Activated T-helper 17 cell treated with anti-CD3 and anti-CD28 coated beads, Interleukin-2, amount 50 U/mL, for 72 hours (primary cell): ENCODE measurements around the gene TCP11L1. TPM values are rescaled to one million over a fixed set of nuclear protein-coding genes. Genes with fewer than 3 reads are reported as not detected.
"Not testable (repeated sequence)": the region's sequence is repeated elsewhere in the genome, so short reads cannot be mapped to it uniquely, and the experiment has no call there.

Source experiments
- ATAC-seq: fragments of 150-1000 bp; cut with Tn5 transposase; replicated peaks from 2 replicates; pipeline ENCODE4 v1.10.0; 2021; ENCODE audit warnings: mild to moderate bottlenecking, moderate library complexity
- H3K27ac Mint-ChIP-seq: one replicate; pipeline ENCODE4 v1.8.0; 2022; ENCODE audit warnings: mixed read lengths
- H3K27me3 Mint-ChIP-seq: one replicate; pipeline ENCODE4 v1.8.0; 2022; ENCODE audit warnings: mixed read lengths
- H3K36me3 Mint-ChIP-seq: one replicate; pipeline ENCODE4 v1.8.0; 2022; ENCODE audit warnings: low read depth, mild to moderate bottlenecking, mixed read lengths
- H3K4me1 Mint-ChIP-seq: one replicate; pipeline ENCODE4 v1.8.0; 2022; ENCODE audit warnings: mixed read lengths
- H3K4me3 Mint-ChIP-seq: one replicate; pipeline ENCODE4 v1.8.0; 2022; ENCODE audit warnings: mild to moderate bottlenecking, mixed read lengths
- H3K9me3 Mint-ChIP-seq: one replicate; pipeline ENCODE4 v1.8.0; 2022; ENCODE audit warnings: mixed read lengths
- total RNA-seq, 2 donors: library from RNA; stranded (reverse); gene quantifications; one replicate each; pipeline ENCODE4 v1.2.3, GENCODE V29; 2022

The TCP11L1 gene
- total RNA-seq, 2 donors from 2014 or later = 13.3 to 14.6 TPM

GRCh38 chr11:33067294-33067693, 27.9 kb downstream of the TCP11L1 start:
- ATAC-seq = no peak
- Mint-ChIP-seq H3K27ac (no peak overlapping the region), H3K27me3 (no peaks in the 10 kb centered on the region), H3K4me1 (peaks cover 16% of the 10 kb centered on the region), H3K9me3 (no peaks in the 10 kb centered on the region), H3K36me3 (peaks cover 87% of the 10 kb centered on the region), H3K4me3 (no peak overlapping the region)

DNA sequence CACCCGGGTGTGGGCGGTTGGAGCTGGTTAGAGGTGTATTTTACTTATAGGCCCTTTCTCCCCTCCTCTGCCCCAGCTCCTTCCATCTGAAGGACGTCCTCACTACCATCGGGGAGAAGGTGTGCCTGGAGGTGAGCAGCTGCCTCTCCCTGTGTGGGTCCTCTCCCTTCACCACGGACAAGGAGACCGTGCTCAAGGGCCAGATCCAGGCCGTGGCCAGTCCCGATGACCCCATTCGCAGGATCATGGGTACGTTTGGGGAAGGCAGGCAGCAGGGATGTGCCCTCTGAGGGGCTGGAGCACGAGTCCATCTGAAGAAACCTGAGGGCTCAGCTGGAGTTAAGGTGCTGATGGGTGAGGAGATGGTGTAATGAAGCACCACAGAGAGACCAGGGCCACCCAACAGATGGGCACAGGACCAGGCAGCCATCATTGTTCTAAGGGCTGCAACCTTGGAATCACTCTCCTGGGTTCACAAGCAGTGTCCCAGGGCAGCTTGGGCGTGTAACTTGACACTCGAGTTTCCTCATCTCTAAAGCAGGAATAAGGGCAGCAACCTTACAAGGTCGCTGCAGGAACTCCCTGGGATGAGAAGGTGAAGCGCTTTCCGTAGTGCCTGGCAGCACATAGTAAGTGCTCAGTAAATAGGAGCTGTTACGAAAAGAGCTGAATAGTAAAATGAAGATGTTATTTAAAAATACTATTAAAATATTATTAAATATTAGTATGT, 29.4 kb downstream of the TCP11L1 start:
- no peak for ATAC-seq
- Mint-ChIP-seq H3K9me3 (no peaks in the 10 kb centered on the region), H3K4me3 (no peak overlapping the region), H3K27me3 (no peaks in the 10 kb centered on the region), H3K4me1 (peaks cover 7% of the 10 kb centered on the region), H3K36me3 (peaks cover 87% of the 10 kb centered on the region), H3K27ac (no peak overlapping the region)

- no peak for ATAC-seq
- H3K36me3 Mint-ChIP-seq = peaks cover 89% of the 10 kb centered on the region
- H3K4me1 Mint-ChIP-seq = no peaks in the 10 kb centered on the region
Observed at GRCh38 chr11:33072465-33072864, 33.1 kb downstream of the TCP11L1 start.

GRCh38 chr11:33083918-33084317, 44.5 kb downstream of the TCP11L1 start:
- Mint-ChIP-seq H3K36me3 (peaks cover 73% of the 10 kb centered on the region), H3K4me3 (no peak overlapping the region), H3K9me3 (no peaks in the 10 kb centered on the region), H3K27ac (peak overlapping the region; percentile 48), H3K27me3 (no peaks in the 10 kb centered on the region), H3K4me1 (no peaks in the 10 kb centered on the region)
- ATAC-seq = no peak

More at GRCh38 chr11:33072465-33072864, 33.1 kb downstream of the TCP11L1 start:
- Mint-ChIP-seq H3K9me3 (no peaks in the 10 kb centered on the region), H3K4me3 (no peak overlapping the region), H3K27ac (peak overlapping the region; percentile 20), H3K27me3 (no peaks in the 10 kb centered on the region)

- no peak overlapping the region for H3K4me3 Mint-ChIP-seq
- no peaks in the 10 kb centered on the region for H3K4me1 Mint-ChIP-seq
- no peaks in the 10 kb centered on the region for H3K27me3 Mint-ChIP-seq
- H3K36me3 Mint-ChIP-seq = peaks cover 81% of the 10 kb centered on the region
- H3K27ac Mint-ChIP-seq = peak overlapping the region; percentile 20
- no peaks in the 10 kb centered on the region for H3K9me3 Mint-ChIP-seq
- ATAC-seq = no peak
Observed at GRCh38 chr11:33086017-33086416, 46.6 kb downstream of the TCP11L1 start.

DNA sequence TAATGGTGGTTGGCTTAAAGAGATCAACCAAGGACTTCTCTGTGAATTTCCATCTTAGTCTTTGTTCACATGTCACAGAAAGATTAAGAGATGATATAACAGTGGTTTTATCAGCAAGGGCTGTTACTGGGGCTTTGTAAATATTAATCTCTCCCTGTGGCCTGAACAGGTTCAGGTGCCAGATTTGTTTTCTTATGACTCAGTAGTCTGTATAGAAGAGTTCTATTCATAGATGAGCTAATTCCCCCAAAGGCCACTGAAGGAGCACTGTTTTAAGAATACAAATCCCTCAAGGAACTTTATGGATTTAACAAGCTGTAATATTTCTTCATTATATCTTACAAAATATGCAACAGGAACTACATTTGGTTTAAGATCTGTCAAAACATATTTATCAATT, 50.4 kb downstream of the TCP11L1 start:
- Mint-ChIP-seq H3K9me3 (no peaks in the 10 kb centered on the region), H3K36me3 (peaks cover 73% of the 10 kb centered on the region), H3K4me1 (no peaks in the 10 kb centered on the region), H3K4me3 (no peak overlapping the region), H3K27me3 (no peaks in the 10 kb centered on the region), H3K27ac (peak overlapping the region; percentile 15)
- no peak for ATAC-seq

- Mint-ChIP-seq H3K4me3 (no peak overlapping the region), H3K4me1 (no peaks in the 10 kb centered on the region), H3K36me3 (peaks cover 86% of the 10 kb centered on the region), H3K27me3 (no peaks in the 10 kb centered on the region), H3K9me3 (no peaks in the 10 kb centered on the region), H3K27ac (no peak overlapping the region)
- no peak for ATAC-seq
Observed at GRCh38 chr11:33094157-33094556, 54.8 kb downstream of the TCP11L1 start.

- Mint-ChIP-seq H3K27ac (no peak overlapping the region), H3K9me3 (no peaks in the 10 kb centered on the region), H3K36me3 (peaks cover 76% of the 10 kb centered on the region), H3K27me3 (no peaks in the 10 kb centered on the region), H3K4me1 (no peaks in the 10 kb centered on the region), H3K4me3 (no peak overlapping the region)
- ATAC-seq = no peak
Observed at GRCh38 chr11:33103836-33104235, 64.5 kb downstream of the TCP11L1 start.

DNA sequence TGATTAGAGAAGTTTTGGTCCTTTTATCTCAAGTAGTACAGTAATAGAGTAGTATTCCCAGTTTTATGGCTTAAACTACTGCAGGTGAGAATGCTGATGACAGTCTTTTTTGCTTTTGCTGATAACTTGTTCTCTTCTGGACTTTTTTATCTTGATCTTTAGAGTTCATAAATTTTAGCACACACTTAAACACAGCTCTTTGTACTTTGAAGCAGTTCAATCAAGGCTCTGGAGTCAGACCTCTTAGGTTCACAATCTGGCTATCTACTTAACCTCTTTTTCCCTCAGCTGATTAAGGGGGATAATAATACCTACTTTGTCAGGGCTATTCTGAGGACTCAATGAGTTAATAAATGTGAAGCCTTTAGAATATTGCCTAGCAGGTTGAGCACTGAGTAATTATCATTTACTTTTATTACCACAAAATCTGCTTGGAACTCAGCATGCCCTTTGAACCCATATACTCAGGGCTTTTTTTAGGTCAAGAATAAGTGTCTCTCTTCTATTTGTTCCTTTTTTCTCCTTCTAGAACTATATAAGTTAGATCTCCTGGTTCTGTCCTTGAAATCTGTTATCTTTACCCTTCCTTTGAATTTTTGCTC, 70.0 kb downstream of the TCP11L1 start:
- Mint-ChIP-seq H3K9me3 (no peaks in the 10 kb centered on the region), H3K4me1 (no peaks in the 10 kb centered on the region), H3K4me3 (no peak overlapping the region), H3K27me3 (no peaks in the 10 kb centered on the region), H3K27ac (no peak overlapping the region), H3K36me3 (peaks cover 27% of the 10 kb centered on the region)
- no peak for ATAC-seq

- Mint-ChIP-seq H3K27me3 (no peaks in the 10 kb centered on the region), H3K27ac (no peak overlapping the region), H3K4me3 (no peak overlapping the region), H3K4me1 (no peaks in the 10 kb centered on the region), H3K9me3 (no peaks in the 10 kb centered on the region), H3K36me3 (peaks cover 20% of the 10 kb centered on the region)
- no peak for ATAC-seq
Observed at GRCh38 chr11:33110083-33110482, 70.7 kb downstream of the TCP11L1 start.

DNA sequence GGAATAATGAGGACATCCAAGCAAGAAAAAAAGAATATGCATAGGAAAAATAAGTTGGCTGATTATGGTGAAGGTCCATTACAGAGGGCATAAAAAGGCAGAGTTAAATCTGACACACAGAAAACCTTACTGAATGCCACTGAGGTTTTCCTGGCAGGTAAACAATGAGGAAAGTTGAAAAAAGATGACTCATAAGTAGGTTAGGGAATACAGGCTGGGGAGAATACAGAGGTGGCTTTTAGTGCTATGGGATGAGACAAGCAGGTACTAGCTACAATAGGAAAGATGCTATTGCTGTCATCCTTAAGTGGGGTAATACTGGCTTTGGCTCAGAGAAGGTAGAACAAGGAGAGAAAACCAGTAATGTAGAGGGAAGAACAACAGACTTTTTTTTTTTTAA, 77.2 kb downstream of the TCP11L1 start:
- Mint-ChIP-seq H3K27me3 (no peaks in the 10 kb centered on the region), H3K4me3 (no peak overlapping the region), H3K4me1 (no peaks in the 10 kb centered on the region), H3K27ac (no peak overlapping the region), H3K36me3 (no peaks in the 10 kb centered on the region), H3K9me3 (no peaks in the 10 kb centered on the region)
- no peak for ATAC-seq

DNA sequence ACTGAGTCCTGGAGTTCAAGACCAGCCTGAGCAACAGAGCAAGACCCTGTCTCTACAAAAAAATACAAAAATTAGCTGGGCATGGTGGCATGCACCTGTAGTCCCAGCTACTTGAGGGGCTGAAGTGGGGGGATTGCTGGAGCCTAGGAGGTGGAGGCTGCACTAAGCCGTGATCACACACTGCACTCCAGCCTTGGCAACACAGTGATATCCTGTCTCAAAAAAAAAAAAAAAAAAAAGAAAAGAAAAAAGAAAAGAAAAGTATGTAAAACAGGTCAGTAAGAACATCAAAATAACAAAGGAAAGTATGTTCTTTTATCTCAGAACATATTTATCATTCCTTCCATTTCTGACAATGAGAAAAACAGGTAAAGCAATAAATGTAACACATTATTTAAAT, 83.3 kb downstream of the TCP11L1 start:
- H3K4me3 Mint-ChIP-seq, H3K4me1 Mint-ChIP-seq, H3K9me3 Mint-ChIP-seq, H3K36me3 Mint-ChIP-seq, H3K27me3 Mint-ChIP-seq, H3K27ac Mint-ChIP-seq, ATAC-seq: not testable (repeated sequence)

Other genes starting within 250 kb of the TCP11L1 start
- gene CCDC73, start 244.9 kb upstream of the TCP11L1 start, total RNA-seq = under 1 TPM in 1 of 2 donors, not detected in 1; 0.09 TPM
- under 1 TPM; 0.42 to 0.52 TPM for gene PRRG4, start 209.6 kb upstream of the TCP11L1 start, total RNA-seq
- 10 to 100 TPM; 14.1 to 15.2 TPM for gene QSER1, start 146.8 kb upstream of the TCP11L1 start, total RNA-seq
- 1 to 10 TPM in 1 of 2 donors, under 1 TPM in 1; 0.41 to 2.0 TPM for gene DEPDC7, start 23.7 kb upstream of the TCP11L1 start, total RNA-seq
- gene CSTF3, start 121.9 kb downstream of the TCP11L1 start, total RNA-seq = 10 to 100 TPM; 20.6 to 28.4 TPM
- 10 to 100 TPM; 31.9 to 36.5 TPM for gene HIPK3, start 217.8 kb downstream of the TCP11L1 start, total RNA-seq